ENCODE measurements around the gene PKNOX2.

- no peak for TF ChIP-seq CTCF (IDR thresholded peaks at IDR 0.05)
- TF ChIP-seq POLR2A (IDR thresholded peaks at IDR 0.05; ENCODE audit: low read depth), result no peak
- no peak for TF ChIP-seq EP300 (IDR thresholded peaks at IDR 0.05)
Measured at GRCh38 chr11:125218336-125218735, 53.8 kb downstream of the PKNOX2 start.

Data from esophagus muscularis mucosa (tissue), 4 donors.